HG02884 (cell line): ENCODE measurements around the gene ATP11B.

ENCODE experiments used
- ATAC-seq: cut with Tn5 transposase; IDR thresholded peaks from one replicate; pipeline ENCODE4 v1.9.1; 2021; ENCODE audit warnings: mild to moderate bottlenecking, moderate library complexity; ENCODE audit not compliant: unreplicated experiment

Gene ATP11B

DNA sequence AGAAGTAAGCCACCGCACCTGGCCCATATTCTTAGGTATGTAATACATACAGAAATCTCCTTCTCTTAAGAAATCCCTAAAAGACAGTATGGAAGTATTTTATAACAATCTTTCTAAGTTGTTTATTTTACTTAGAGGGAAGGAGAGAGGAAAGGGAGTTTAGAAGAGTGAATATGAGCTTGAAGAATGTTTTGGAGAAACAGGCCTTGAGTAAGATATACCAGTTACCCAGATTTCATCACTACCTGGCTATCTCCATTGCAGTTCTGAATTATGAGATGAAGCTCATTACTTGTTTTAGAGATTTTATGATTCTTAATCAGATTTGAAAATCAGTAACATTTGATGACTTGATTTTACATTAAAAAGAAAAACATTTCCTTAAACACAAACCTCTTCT, 115.2 kb downstream of the ATP11B start:
- no peak for ATAC-seq

DNA sequence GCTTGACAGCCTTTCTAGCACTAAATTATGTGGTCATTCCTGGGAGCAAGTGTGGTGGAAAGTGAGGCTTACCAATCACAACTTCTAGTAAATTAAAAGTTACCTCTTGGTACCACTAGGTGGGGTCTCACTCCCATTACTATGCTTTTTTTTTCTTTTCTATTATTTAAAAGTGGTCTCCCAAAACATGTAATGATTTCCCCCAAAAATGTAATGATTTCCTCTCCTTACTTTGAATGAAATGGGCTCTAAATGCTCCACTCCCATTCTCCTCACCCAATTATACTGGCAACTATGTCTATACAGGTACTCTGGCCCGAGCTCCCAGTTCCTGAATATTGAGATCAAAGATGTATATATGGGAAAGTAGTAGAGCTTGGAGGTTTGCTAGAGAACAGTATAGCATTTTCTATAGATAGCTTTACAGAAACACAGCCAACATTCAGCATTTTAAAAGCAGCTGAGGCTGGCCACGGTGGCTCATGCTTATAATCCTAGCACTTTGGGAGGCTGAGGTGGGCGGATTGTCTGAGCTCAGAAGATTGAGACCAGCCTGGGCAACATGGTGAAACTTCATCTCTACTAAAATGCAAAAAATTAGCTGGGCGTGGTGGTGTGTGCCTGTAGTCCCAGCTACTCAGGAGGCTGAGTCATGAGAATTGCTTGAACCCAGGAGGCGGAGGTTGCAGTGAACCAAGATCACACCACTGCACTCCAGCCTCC, 116.2 kb downstream of the ATP11B start:
- ATAC-seq, result no peak

DNA sequence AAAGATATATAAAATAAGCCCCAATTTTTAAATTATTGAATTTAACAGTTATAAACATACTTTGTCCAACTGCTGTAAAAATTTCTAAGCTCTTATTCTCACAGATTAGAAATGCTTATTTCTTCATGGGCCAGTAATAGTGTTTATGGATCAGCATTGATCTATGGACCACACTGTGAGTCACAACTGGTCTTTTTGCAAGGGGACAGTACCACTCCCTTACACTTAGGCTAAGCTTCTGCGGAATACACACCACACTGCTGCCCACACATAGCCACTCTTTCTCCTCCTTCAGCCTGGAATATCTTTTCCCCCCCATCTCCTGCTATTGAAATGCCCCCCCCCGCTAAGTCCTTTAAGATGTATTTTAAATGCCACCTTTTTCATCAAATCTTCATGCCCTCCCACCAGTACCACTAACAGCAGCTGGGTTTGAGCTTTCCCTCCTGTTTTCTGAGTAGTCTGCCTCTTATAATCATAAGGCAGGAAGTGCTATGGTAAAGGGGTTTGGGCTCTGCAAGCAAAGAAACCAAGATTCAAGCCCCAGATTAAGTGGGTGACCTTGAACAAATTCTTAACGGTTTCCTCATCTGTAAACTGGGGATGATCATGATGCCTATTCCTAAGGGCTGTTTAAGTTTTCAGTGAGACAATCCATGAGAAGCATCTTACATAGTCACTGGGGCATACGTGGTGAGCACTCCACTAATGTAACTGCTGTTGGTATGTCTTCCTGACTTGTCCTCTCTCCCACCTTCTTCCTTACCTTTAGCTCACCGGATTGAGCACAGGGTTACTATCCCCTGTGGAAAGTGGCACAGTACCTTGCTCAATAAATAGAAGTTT, 117.9 kb downstream of the ATP11B start:
- ATAC-seq, result no peak

DNA sequence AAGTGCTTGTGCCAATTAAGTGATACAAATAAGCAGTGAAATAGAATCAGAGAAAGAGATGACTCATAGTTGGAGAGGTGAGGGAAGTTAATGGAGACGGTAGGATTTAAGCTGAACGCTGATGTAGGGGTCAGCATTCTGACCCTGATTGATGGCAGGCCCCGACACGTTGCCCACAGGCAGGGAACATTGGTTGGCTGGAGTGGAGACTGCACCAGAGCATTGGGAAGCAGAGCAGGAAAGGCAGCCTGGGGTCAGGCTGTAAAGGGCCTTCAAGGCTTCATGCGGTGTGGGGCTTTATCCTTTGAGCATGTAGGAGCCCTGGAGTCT, 118.4 kb downstream of the ATP11B start:
- no peak for ATAC-seq

DNA sequence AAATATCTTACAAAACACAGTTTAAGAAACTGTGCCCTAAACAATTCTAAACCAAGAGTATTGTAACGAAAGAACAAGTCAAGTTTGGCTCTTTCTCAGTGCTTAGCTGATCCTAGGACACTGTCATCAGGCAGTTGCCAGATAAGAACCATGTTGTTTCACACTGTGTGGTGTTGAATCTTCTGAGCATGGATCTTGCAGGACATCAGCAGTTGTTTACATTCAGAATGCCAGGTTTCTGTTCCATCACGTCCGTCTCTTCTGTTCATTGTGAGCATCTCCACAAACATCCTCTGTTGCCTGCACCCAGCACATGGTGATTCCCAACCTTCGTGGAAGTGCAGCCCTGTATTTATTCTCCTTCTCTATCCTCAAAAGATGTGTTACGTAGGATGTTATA, 119.2 kb downstream of the ATP11B start:
- no peak for ATAC-seq

DNA sequence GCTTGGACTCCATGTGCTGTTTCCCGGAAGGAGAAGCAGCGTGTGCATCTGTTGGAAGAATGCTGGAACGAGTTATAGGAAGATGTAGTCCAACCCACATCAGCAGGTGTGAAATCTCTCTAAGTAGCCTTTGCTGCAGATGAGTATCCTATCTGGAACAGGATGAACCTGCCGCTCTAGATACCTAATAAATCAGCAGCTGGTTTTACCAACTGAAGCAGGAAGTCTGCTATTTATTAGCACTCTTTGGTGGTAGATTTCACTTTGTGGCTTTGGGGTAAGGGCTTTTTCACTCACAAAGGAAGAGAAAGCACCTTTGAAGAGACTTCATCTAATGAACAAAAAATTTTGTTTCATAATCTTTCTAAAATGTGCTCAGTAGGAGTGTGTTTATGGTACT, 120.6 kb downstream of the ATP11B start:
- peak; percentile 89 for ATAC-seq

DNA sequence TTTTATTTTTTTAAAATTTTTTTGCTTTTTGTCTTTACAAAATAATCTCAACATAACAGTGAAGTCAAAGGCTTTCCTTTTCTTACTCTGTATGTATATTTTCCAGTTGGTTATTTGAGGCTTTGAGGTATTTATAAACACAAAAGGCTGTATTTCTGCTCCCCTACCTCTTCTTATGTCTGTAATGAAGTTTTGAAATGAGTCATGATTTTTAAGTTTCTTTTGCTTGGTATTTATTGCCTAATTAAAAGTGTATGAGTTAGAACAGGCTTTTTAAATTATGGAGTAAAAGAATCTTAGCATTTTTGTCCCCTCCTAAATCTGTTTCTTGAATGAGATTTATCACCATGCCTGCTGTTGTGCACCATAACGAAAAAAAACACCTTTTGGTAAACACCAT, 121.0 kb downstream of the ATP11B start:
- peak; percentile 46 for ATAC-seq

DNA sequence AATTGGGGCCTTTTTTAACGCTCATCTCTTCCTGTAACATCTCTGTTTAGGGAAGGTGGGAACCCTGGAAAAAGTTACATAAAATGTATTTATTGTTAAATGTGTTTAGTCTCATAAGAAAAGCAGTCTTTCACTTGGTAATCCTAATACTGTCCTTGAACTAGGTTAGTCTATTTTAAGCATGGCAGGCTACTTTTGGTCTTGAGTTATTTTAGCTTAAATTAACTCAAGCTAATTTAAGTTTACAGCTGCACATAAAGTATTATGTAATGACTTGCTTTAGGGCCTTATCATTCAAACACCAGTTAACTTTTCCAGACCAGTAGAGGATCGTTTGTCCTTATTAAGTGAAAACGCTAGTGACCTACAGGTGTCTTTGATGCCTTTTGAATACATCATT, 123.8 kb downstream of the ATP11B start:
- ATAC-seq, result no peak

DNA sequence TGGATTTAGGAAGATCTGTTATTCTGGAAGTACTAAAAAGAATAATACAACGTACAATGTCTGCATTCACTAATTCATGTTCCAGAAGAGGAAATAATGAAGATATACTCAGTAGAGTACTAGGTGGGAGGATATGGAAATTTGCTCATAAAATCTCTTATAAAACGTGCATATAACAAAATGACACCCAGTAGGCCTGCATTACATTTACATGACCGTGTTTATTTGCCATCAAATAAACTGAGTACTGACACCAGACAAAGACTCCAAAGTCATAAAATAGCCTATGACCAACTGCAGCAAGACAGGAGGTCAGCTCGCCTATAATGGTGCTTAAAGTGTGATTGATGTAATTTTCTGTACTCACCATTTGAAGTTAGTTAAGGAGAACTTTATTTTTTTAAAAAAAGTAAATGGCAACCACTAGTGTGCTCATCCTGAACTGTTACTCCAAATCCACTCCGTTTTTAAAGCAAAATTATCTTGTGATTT, 126.6 kb downstream of the ATP11B start:
- no peak for ATAC-seq

DNA sequence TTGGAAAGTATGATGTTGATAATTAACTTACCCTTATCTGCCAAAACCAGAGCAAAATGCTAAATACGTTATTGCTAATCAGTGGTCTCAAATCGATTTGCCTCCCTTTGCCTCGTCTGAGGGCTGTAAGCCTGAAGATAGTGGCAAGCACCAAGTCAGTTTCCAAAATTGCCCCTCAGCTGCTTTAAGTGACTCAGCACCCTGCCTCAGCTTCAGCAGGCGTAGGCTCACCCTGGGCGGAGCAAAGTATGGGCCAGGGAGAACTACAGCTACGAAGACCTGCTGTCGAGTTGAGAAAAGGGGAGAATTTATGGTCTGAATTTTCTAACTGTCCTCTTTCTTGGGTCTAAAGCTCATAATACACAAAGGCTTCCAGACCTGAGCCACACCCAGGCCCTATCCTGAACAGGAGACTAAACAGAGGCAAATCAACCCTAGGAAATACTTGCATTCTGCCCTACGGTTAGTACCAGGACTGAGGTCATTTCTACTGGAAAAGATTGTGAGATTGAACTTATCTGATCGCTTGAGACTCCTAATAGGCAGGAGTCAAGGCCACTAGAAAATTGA, 127.3 kb downstream of the ATP11B start:
- ATAC-seq, result no peak

DNA sequence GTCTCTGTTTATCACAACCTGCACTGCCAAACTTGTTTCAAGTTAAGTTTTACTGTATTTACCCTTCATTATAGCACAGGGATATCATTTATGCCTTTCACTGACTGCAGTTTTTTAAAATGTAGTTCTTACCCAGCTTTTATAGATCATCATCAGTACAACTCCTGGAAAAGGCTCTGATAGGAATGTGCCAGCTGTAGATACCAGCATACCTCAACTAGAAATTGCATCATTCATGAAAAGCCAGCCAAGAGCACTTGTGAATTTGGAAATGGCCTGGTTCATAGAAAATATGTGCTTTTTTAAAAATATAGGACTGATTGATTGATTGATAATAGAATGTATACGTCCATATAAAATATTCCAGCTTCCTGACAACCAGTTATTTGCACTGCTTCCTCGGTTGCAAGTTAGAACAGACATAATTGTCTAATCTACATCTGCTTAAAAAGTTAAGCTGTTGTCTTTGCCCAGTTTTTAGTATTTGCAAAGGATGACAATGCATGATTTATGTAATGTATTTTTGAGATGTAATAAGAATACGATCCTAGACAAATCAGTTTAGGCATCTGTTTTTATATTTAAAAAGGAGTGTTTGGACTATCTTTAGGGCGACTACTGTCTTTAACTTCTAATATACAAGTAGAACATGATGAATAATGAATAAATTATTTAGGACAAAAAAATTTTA, 128.5 kb downstream of the ATP11B start:
- ATAC-seq, result no peak

DNA sequence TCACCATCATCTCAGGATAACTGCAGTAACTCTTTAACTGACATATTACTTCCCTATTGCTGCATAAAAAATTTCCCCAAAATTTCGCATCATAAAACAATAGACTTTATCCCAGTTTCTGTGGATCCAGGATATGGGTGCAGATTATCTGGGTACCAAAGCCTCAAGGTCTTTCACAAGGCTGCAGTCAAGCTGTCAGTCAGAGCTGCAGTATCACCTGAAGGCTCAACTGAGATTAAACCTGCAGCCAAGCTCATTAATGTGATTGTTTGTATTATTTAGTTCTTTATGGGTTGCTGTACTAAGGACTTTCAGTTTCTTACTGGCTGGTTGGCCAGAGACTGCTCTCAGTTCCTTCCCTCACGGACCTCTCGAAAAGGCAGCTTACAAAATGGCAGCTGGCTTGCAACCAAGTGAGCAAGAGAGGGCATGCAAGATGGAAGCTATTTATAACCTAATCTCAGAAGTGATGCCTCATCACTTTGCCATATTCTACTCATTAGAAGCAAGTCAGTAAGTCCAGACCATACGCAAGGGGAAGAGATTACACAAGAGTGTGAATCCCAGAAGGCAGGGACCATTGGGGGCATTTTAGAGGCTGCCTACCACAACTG, 132.1 kb downstream of the ATP11B start:
- peak; percentile 97 for ATAC-seq

DNA sequence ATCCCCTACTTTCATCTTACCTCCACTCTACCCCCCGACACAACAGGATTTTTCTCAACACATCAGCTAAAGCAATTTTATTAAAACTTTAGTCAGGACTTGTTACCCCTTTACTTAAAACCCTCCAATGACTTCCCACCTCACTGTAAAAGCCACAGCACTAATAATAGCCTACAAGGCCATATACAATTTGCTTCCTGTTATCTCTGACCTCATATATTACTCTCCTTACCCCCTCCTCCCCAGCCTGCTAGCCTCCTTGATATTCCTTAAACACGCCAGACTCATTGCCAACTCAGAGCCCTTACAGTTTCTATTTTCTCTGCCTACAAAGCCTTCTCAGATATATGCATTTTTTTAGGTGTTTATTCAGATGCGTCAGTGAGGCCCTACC, 132.6 kb downstream of the ATP11B start:
- no peak for ATAC-seq

DNA sequence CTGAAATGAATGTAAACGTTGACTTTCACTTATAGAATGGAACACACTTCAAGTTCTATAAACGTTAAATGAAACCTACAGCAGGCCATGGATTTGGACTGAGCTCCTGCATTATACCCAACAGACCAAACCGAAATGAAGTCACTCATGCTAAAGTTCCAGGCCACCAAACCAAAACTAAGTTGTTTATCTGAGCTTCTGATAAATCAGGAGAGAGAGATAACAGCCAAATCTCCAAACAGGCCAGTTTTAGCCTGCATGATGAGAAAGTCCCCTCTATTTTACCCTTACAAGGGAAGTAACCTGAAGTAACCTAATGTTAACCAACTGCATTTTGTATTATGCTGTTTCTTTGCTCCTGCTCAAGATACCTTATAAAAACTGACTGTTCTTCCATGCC, 142.5 kb downstream of the ATP11B start:
- no peak for ATAC-seq

DNA sequence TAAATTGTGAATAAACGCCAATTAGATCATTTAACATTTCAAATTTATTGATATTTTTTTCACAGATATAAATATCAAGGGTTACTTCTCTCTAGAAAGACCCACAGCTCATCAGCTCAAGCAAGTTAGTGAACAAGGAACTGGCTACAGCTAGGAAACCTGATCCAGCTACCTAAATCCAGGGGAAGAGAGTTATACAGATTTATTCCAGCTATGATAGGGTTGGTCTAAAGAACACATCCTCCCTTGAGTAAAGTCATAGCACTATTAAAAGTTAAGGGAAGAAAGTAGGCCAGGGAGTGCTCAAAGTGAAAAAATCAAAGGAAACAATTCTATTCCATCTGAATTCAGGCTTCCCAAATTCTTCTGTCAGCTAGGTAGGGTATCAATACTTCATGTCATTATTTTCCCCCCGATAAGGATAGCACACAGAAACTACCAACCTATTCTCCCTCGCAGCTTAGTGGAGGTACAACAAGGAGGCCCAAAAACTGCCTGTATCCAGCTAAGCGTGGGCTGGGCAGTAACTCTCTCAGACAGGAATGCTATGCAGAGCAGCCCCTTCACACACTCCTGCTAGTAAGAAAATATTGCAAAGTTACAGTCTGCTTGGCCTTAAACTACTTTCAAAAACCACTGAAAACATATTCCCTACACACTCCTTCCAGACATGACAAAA, 143.1 kb downstream of the ATP11B start:
- ATAC-seq, result no peak

DNA sequence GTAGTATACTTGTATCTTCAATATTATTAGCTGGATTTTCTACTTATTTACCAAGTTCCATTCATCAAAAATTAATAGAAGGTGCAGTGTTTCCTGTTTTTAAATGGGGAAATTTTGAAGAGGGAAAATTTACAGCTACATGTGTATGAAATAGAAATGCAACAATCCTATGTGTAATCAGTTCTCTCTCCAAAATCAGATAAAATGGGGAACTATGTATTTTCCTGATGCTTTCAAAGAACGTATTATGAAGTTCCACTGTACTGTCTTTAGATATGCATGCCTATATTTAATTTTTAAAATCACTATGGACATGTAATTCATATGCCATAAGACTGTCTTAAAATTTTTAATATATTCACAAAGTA, 143.6 kb downstream of the ATP11B start:
- no peak for ATAC-seq

DNA sequence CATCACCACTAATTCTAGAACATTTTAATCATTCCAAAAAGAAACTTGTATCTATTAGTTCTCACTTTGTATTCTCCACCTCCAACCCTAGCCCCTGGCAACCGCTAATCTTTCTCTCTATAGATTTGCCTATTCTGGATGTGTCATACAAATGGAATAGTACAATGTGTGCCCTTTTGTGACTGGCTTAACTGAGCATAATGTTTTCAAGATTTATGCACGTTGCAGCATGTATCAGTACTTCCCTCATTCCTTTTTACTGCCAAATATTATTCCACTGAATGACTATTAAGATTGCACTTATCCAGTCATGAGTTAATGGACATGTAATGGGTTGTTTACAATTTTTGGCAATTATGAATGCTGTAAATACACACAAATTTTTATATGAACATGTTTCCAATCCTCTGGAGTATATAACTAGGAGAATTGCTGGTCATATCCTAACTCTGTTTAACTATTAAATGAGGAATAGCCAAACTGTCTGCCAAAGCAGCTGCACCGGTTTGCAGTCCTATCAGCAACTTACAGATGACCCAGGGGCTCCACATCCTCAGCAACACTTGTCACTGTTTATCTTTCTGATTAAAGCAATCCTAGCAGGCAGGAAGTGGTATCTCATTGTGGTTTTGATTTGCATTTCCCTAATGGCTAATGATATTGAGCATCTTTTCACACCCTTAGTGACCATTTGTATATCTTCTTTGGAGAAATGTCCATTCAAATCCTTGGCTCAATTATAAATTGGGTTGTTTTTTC, 144.2 kb downstream of the ATP11B start:
- ATAC-seq, result peak; percentile 65

DNA sequence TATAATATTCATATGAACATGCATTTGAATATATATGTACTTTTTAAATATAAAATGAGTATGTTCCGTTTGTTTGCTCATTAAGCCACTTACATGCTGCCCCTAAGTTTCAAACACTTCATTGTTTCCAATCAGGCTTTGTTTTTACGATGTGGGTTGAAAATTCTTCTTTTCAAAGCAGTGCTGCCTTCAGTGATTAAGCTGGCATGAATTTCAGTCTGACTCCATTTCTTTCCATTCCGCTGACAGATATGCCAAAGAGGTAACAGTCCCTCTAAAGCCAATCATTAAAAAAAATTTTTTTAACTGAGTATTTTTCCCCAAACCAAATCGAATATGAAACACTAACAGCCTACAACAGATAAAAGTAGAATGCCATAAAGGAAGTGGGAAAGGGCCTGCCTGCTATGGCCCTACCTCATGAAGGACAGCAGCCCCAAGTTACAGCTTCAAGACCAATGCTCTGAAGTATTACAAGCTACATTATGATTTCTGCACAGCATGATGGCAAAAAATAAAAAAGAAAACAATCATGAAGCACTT, 147.0 kb downstream of the ATP11B start:
- no peak for ATAC-seq

DNA sequence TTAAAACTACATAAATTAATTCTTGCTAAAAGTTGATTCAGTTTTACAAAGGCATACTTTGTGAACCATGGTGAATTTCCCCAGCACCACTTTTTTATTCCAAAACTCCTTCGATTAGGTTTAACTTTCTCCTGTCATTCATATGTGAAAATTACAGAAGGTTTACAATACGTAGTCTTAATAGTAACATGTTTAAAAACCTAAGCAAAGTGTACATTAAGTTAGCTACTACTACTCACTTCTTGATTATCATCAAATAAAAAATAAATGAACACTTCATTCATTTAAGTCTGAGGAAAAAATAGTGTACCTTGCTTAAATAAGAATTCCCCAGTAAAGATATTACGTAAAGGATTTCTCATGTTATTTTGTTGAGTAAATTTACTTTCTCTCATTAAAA, 148.4 kb downstream of the ATP11B start:
- no peak for ATAC-seq

DNA sequence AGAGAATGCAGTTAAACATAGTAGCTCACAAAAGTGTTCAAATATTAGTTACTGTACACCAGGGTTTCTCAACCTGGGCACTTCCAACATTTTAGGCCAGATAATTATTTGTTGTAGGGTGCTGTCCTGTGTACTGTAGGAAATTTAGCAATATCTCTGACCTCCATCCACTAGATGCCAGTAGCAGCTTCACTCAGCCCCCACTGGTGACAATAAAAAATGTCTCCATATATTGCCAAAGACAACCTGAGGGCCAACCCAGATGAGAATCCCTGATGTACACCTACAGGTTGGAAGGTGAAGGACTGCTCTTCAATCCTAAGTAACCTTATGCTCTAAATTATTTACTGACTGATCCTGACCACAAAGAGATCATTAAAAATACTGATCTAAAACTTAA, 154.6 kb downstream of the ATP11B start:
- ATAC-seq, result no peak
